BE2C (cell line): ENCODE measurements around the gene UBE2D2.
A peak's percentile ranks its signal among the peaks of the same experiment; 100 is the strongest.

Experiments
- DNase-seq: peaks from one replicate; pipeline ENCODE4 v3.0.0-alpha.2; 2020
- H3K27me3 ChIP-seq: fragments of 250-450 bp; sonication (Bioruptor Pico); 2 replicates; pipeline ENCODE4 v1.5.1; 2020; ENCODE audit warnings: mild to moderate bottlenecking
- H3K36me3 ChIP-seq: fragments of 250-450 bp; sonication (Bioruptor Pico); 2 replicates; pipeline ENCODE4 v1.5.1; 2020; ENCODE audit warnings: mild to moderate bottlenecking
- H3K4me1 ChIP-seq: fragments of 250-450 bp; sonication (Bioruptor Pico); 2 replicates; pipeline ENCODE4 v1.5.1; 2020
- H3K4me3 ChIP-seq: 2 replicates; pipeline ENCODE4 v1.5.1; 2011; ENCODE audit warnings: low read depth, low read length
- H3K9me3 ChIP-seq: fragments of 250-450 bp; sonication (Bioruptor Pico); 2 replicates; pipeline ENCODE4 v1.5.1; 2020
- CTCF ChIP-seq: IDR thresholded peaks from 2 replicates; pipeline ENCODE4 v1.5.1; 2012; ENCODE audit warnings: mild to moderate bottlenecking, low read depth, low read length

The UBE2D2 gene

GRCh38 chr5:139658928-139659667, 98.0 kb downstream of the UBE2D2 start:
- Histone ChIP-seq H3K36me3 (0 out of 2 replicates have a peak, but pooled peaks cover 4% of the 10 kb centered on the region), H3K27me3 (no peaks in the 10 kb centered on the region), H3K4me3 (peak overlapping the region; percentile 22), H3K9me3 (no peaks in the 10 kb centered on the region), H3K4me1 (peaks cover 55% of the 10 kb centered on the region)
- DNase-seq, result peak; percentile 59
- no peak for TF ChIP-seq CTCF

- peaks cover 5% of the 10 kb centered on the region; the same call in 1 of the 2 replicates for H3K36me3 ChIP-seq
- peak overlapping the region; percentile 22 for H3K4me3 ChIP-seq
- no peak for TF ChIP-seq CTCF
- no peaks in the 10 kb centered on the region for H3K9me3 ChIP-seq
- peaks cover 51% of the 10 kb centered on the region for H3K4me1 ChIP-seq
- DNase-seq, result peak; percentile 37
- no peaks in the 10 kb centered on the region for H3K27me3 ChIP-seq
These were observed 98.6 kb downstream of the UBE2D2 start for GRCh38 chr5:139659695-139660101.

- no peak for TF ChIP-seq CTCF
- DNase-seq, result peak; percentile 67
- H3K36me3 ChIP-seq, result peaks cover 7% of the 10 kb centered on the region; the same call in 1 of the 2 replicates
- no peaks in the 10 kb centered on the region for H3K9me3 ChIP-seq
- no peaks in the 10 kb centered on the region for H3K27me3 ChIP-seq
- H3K4me1 ChIP-seq, result peaks cover 54% of the 10 kb centered on the region
- peak overlapping the region; percentile 22 for H3K4me3 ChIP-seq
These were observed 99.2 kb downstream of the UBE2D2 start for GRCh38 chr5:139660105-139660922.

GRCh38 chr5:139660923-139661814, 100.0 kb downstream of the UBE2D2 start:
- Histone ChIP-seq H3K4me3 (peak overlapping the region; percentile 6), H3K36me3 (peaks cover 7% of the 10 kb centered on the region; the same call in 1 of the 2 replicates), H3K4me1 (peaks cover 54% of the 10 kb centered on the region), H3K27me3 (no peaks in the 10 kb centered on the region), H3K9me3 (no peaks in the 10 kb centered on the region)
- peak; percentile 92 for DNase-seq
- no peak for TF ChIP-seq CTCF

GRCh38 chr5:139662617-139663016, 101.5 kb downstream of the UBE2D2 start:
- DNase-seq, result no peak
- H3K4me1 ChIP-seq, result peaks cover 62% of the 10 kb centered on the region
- H3K36me3 ChIP-seq, result peaks cover 7% of the 10 kb centered on the region; the same call in 1 of the 2 replicates
- no peak overlapping the region for H3K4me3 ChIP-seq
- no peak for TF ChIP-seq CTCF
- no peaks in the 10 kb centered on the region for H3K9me3 ChIP-seq
- H3K27me3 ChIP-seq, result no peaks in the 10 kb centered on the region
